Ovary (tissue), 1 donor: ENCODE data around the gene OR52L1.

ENCODE experiments used
- EP300 ChIP-seq: sonication (generic); formaldehyde crosslinking; IDR thresholded peaks from one replicate; pipeline ENCODE4 v1.6.1; 2017; ENCODE audit warnings: antibody characterized with exemption
- POLR2A ChIP-seq: fragments of 450-650 bp; IDR thresholded peaks from one replicate; pipeline ENCODE4 v1.6.1; 2017; ENCODE audit warnings: antibody characterized with exemption, mild to moderate bottlenecking, moderate library complexity

- no peak for TF ChIP-seq POLR2A
- no peak for TF ChIP-seq EP300
Observed at GRCh38 chr11:5983443-5983842, 3.3 kb downstream of the OR52L1 start.
